Measurements from ENCODE around the gene PRPF19. TPM values are rescaled to one million over a fixed set of nuclear protein-coding genes. Genes with fewer than 3 reads are reported as not detected.
A peak's percentile ranks its signal among the peaks of the same experiment; 100 is the strongest.

PRPF19 gene
- total RNA-seq, 4 donors from 2014 or later: 65.0 to 90.2 (median 84.1) TPM

- H3K27ac ChIP-seq: no peak overlapping the region
- intact Hi-C loops (cut with DNase I): no loop called here
- H3K9me3 ChIP-seq: no peaks in the 10 kb centered on the region
- TF ChIP-seq POLR2A (IDR thresholded peaks at IDR 0.05) (no peak), CTCF (IDR thresholded peaks at IDR 0.05) (no peak)
- 77 to 86% methylated on average over 6 to 8 of the region's 12 CpGs for WGBS, 2 donors
- no peak for DNase-seq
- no peak overlapping the region for H3K4me3 ChIP-seq
- H3K36me3 ChIP-seq: peaks cover 24 to 77% (median 34%) of the 10 kb centered on the region in 3 donors
- H3K4me1 ChIP-seq: peaks cover 17 to 27% (median 20%) of the 10 kb centered on the region in 3 donors
- H3K27me3 ChIP-seq: no peaks in the 10 kb centered on the region
Observed at GRCh38 chr11:60847896-60848295, 58.5 kb downstream of the PRPF19 start.

- Histone ChIP-seq H3K4me1 (peaks cover 22 to 33% (median 26%) of the 10 kb centered on the region in 3 donors), H3K36me3 (peaks cover 24 to 71% (median 34%) of the 10 kb centered on the region in 3 donors), H3K4me3 (no peak overlapping the region), H3K27me3 (no peaks in the 10 kb centered on the region), H3K9me3 (no peaks in the 10 kb centered on the region), H3K27ac (no peak overlapping the region)
- no peak for TF ChIP-seq CTCF (IDR thresholded peaks at IDR 0.05)
- TF ChIP-seq POLR2A (IDR thresholded peaks at IDR 0.05): no peak
- 74 to 83% methylated on average over 2 to 9 of the region's 13 CpGs for WGBS, 2 donors
- DNase-seq: no peak
- intact Hi-C loops (cut with DNase I): no loop called here
Observed at GRCh38 chr11:60847281-60847680, 59.1 kb downstream of the PRPF19 start.

- H3K4me1 ChIP-seq: peaks cover 28 to 48% (median 36%) of the 10 kb centered on the region in 3 donors
Observed at GRCh38 chr11:60845338-60845737, 61.0 kb downstream of the PRPF19 start.

GRCh38 chr11:60844870-60845221, 61.5 kb downstream of the PRPF19 start:
- peak overlapping the region in 1 of 4 donors; percentile 89 for H3K4me3 ChIP-seq
- intact Hi-C loops (cut with DNase I): no loop called here
- 31 to 44% methylated on average over 4 of the region's 4 CpGs for WGBS, 2 donors

More at GRCh38 chr11:60845338-60845737, 61.0 kb downstream of the PRPF19 start:
- intact Hi-C loops (cut with DNase I): no loop called here
- no peak for DNase-seq
- Histone ChIP-seq H3K36me3 (peaks cover 11 to 51% (median 29%) of the 10 kb centered on the region in 3 donors), H3K4me3 (no peak overlapping the region), H3K9me3 (no peaks in the 10 kb centered on the region), H3K27ac (no peak overlapping the region), H3K27me3 (no peaks in the 10 kb centered on the region)
- 76 to 83% methylated on average over 7 of the region's 8 CpGs for WGBS, 2 donors
- TF ChIP-seq POLR2A (IDR thresholded peaks at IDR 0.05): no peak
- TF ChIP-seq CTCF (IDR thresholded peaks at IDR 0.05): no peak

More at GRCh38 chr11:60844870-60845221, 61.5 kb downstream of the PRPF19 start:
- no peak for TF ChIP-seq CTCF (IDR thresholded peaks at IDR 0.05)
- no peak for TF ChIP-seq POLR2A (IDR thresholded peaks at IDR 0.05)
- Histone ChIP-seq H3K27ac (no peak overlapping the region), H3K27me3 (no peaks in the 10 kb centered on the region), H3K9me3 (no peaks in the 10 kb centered on the region), H3K36me3 (peaks cover 6 to 46% (median 24%) of the 10 kb centered on the region in 3 donors), H3K4me1 (peaks cover 28 to 53% (median 36%) of the 10 kb centered on the region in 3 donors)
- DNase-seq: no peak
